ENCODE results near the gene PKN1. TPM values are rescaled to one million over a fixed set of nuclear protein-coding genes. Genes with fewer than 3 reads are reported as not detected.
"Not testable (repeated sequence)": the region's sequence is repeated elsewhere in the genome, so short reads cannot be mapped to it uniquely, and the experiment has no call there.

The PKN1 gene
- polyA plus RNA-seq, 3 donors: 87.0 to 106 (median 98.6) TPM

- no peak for DNase-seq (ENCODE audit: extremely low read depth in 1 of 11, low read depth in 9 of 11, low spot score in 4 of 11)
Measured at GRCh38 chr19:14443632-14444216, 10.6 kb downstream of the PKN1 start.

- no peak for DNase-seq (ENCODE audit: extremely low read depth in 1 of 11, low read depth in 9 of 11, low spot score in 4 of 11)
Measured at GRCh38 chr19:14446336-14447036, 13.4 kb downstream of the PKN1 start.

DNA sequence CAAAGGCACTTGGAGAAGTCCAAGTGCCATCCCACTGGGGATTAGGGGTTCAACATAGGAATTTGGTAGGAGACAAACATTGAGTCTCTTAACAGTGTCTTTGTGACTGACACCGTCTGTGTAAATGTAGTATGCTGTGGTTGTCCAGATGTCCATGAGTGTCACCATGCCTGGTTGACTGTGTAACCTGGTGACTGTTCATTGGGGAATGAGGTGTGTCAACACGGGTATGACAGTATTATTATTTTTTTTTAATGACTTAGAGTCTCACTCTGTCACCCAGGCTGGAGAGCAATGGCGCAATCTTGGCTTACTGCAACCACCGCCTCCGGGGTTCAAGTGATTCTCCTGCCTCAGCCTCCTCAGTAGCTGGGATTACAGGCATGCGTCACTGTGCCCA, 16.2 kb downstream of the PKN1 start:
- no peak for DNase-seq (ENCODE audit: extremely low read depth in 1 of 11, low read depth in 9 of 11, low spot score in 4 of 11)

- DNase-seq (ENCODE audit: extremely low read depth in 1 of 11, low read depth in 9 of 11, low spot score in 4 of 11): no peak
Measured at GRCh38 chr19:14450168-14450874, 17.2 kb downstream of the PKN1 start.

- no peak for DNase-seq (ENCODE audit: extremely low read depth in 1 of 11, low read depth in 9 of 11, low spot score in 4 of 11)
Measured at GRCh38 chr19:14450876-14451275, 17.8 kb downstream of the PKN1 start.

DNA sequence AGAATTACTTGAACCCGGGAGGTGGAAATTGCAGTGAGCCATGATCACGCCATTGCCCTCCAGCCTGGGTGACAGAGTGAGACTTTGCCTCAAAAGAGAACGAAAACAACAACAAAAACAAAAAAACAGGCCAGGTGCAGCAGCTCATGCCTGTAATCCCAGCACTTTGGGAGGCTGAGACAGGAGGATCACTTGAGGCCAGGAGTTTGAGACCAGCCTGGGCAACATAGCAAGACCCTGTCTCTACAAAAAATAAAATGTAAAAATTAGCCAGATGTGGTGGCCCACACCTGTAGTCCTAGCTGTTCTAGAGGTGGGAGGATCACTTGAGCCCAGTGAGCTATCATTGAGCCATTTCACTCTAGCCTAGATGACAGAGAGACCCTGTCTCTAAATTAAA, 19.2 kb downstream of the PKN1 start:
- DNase-seq (ENCODE audit: extremely low read depth in 1 of 11, low read depth in 9 of 11, low spot score in 4 of 11): not testable (repeated sequence)

GRCh38 chr19:14459703-14460102, 26.6 kb downstream of the PKN1 start:
- no peak for DNase-seq (ENCODE audit: extremely low read depth in 1 of 11, low read depth in 9 of 11, low spot score in 4 of 11)

DNA sequence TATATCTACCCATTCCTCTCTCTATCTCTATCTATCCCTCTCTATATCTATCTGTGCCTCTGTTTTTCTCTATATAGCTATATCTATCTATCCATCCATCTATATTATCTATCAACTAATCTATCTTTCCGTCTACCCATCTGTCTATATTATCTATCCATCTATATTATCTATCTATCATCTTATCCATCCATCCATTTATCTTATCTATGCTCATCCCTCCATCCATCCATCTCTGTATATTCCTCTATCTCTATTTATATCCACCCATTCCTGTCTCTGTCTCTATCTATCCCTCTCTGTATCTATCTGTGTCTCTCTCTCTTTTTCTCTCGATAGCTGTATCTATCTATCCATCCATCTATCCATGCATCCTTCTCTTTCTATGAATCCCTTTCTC, 27.8 kb downstream of the PKN1 start:
- DNase-seq (ENCODE audit: extremely low read depth in 1 of 11, low read depth in 9 of 11, low spot score in 4 of 11): no peak

DNA sequence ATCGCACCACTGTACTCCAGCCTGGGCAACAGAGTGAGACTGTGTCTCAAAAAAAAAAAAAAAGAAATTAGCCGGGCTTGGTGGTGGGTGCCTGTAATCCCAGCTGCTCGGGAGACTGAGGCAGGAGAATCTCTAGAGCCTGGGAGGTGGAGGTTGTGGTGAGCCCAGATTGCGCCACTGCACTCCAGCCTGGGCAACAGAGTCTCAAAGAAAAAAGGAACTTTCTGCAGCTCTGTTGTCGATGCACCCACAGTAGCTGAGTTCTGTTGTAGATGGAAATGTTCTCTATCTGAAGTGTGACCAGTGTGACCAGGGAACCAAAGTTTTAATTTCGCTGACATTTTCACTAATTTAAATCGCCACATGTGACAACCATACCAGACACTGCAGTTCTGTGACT, 29.3 kb downstream of the PKN1 start:
- not testable (repeated sequence) for DNase-seq (ENCODE audit: extremely low read depth in 1 of 11, low read depth in 9 of 11, low spot score in 4 of 11)

DNA sequence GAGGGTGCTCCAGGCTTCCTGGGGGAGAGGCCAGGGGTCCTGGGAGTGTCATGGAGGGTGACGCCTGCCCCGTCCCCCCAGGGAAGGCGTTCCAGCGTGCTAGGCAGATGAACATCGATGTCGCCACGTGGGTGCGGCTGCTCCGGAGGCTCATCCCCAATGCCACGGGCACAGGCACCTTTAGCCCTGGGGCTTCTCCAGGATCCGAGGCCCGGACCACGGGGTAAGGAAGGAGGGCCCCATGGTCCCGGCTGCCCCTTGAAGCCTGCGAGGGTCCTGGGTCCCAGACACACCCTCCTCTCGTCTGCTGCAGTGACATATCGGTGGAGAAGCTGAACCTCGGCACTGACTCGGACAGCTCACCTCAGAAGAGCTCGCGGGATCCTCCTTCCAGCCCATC, 30.6 kb downstream of the PKN1 start:
- DNase-seq (ENCODE audit: extremely low read depth in 1 of 11, low read depth in 9 of 11, low spot score in 4 of 11): no peak

DNA sequence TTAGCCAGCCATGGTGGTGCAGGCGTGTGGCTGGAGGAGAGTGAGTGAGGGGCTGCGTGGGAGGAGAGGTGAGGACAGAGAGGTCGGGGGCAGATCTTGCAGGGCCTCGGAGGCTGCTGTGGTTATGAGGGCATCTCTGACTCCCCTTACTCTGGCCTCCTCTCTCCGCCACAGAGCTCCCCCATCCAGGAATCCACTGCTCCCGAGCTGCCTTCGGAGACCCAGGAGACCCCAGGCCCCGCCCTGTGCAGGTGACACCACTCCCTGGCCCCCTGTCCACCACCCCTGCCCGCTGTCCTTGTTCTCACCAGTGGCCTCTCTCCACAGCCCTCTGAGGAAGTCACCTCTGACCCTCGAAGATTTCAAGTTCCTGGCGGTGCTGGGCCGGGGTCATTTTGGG, 34.3 kb downstream of the PKN1 start:
- DNase-seq (ENCODE audit: extremely low read depth in 1 of 11, low read depth in 9 of 11, low spot score in 4 of 11): no peak

GRCh38 chr19:14467816-14468215, 34.7 kb downstream of the PKN1 start:
- DNase-seq (ENCODE audit: extremely low read depth in 1 of 11, low read depth in 9 of 11, low spot score in 4 of 11): no peak

GRCh38 chr19:14470031-14470876, 37.1 kb downstream of the PKN1 start:
- no peak for DNase-seq (ENCODE audit: extremely low read depth in 1 of 11, low read depth in 9 of 11, low spot score in 4 of 11)

DNA sequence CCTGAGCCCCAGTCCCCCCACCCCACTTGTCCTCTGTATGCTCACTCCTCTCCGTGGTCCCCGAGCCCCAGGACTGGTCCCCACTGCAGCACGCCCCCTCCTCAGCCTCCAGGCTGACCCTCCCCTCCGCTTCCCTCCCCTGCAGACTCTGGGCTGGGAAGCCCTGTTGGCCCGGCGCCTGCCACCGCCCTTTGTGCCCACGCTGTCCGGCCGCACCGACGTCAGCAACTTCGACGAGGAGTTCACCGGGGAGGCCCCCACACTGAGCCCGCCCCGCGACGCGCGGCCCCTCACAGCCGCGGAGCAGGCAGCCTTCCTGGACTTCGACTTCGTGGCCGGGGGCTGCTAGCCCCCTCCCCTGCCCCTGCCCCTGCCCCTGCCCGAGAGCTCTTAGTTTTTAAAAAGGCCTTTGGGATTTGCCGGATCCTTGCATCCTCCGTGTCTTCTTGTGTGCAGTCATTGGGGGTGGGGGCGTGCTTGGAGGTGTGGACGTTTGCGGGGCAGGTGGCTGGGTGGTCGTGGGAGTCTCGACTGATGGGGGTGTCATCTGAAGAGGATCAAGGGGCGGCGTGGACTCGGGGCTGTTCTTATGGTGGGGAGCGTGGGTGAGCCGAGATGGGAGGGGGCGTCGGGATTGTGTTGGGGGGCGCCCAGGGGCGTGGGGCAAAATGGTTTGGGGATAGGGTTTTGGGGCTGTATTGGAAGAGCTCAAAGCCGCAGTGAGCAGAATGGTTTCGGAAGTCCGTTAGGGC, 38.5 kb downstream of the PKN1 start:
- DNase-seq (ENCODE audit: extremely low read depth in 1 of 11, low read depth in 9 of 11, low spot score in 4 of 11): no peak

DNA sequence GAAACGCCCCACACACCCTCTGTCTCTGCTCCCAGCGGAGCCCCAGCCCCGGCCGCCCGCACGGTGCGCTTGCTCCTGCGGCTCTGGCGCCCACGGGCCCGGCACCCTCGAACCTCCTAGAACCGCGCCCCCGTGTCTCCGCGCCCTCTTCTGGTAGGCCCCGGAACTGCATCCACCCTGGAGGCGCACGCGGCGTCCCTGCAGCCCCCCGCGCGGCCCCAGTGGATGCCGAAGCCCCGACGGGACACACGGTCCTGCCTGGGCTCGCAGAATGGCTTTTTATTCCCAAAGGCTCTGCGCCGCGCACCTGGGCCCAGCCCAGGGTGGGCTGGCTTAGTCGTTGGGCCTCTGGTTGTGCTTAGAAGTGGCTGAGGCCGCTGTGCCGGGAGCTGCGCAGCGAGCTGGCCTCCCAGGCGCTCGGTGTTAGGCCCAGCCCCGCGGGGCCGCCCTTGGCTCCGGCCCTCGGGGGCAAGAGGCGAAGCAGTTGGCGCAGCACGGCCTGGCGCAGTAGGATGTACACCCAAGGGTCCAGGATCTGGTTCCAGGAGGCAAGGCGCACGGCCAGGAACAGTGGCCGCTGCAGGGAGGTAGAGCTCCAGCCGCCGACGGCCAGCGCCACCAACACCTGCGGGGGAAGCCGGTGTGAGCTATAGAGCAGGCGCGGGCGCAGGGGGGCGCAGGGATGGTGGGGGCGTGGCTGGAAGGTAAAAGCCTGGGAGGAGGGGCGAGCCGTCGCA, 39.3 kb downstream of the PKN1 start:
- DNase-seq (ENCODE audit: extremely low read depth in 1 of 11, low read depth in 9 of 11, low spot score in 4 of 11): peak in 1 of 11 donors; percentile 65

DNA sequence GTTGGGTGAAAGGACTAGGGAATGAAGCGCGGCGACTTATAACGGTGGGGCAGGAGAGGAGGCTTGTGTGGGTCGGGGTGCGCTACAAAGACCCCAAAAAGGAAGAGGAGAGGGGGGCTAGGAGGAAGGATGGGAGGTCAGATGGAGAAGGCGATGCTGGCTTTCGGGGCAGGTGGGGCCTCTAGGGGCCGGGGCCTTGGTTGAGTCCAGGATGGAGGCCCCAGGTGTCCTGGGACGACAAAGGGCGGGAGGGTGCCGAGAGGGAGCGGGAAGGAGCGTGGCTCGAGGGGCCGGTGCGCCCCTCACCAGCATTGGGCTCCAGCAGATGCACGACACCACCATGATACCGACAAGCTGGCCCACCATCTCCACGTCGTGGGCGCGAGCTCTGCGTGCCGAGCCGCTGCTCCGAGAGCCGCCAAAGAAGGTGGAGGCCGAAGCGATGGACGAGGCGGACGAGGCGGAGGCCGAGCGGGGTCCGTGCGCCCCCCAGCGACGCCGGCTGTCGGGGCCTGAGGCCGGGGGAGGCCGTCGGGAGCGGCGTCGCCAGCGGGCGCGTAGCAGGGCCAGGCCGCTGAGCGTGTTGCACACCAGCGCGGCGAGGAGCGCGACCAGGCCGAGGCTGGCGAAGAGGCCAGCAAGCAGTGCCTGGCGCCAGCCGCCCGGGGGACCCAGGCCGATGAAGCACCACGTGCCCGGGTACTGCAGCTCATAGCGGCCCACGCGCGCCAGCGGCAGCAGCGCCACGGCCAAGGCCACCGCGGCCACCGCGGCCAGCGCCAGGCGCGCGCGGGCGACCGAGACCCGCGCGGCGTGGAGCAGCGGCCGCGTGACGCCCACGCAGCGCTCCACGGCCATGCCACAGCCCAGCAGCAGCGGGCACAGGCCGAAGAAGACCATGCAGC, 40.2 kb downstream of the PKN1 start:
- DNase-seq (ENCODE audit: extremely low read depth in 1 of 11, low read depth in 9 of 11, low spot score in 4 of 11): no peak

DNA sequence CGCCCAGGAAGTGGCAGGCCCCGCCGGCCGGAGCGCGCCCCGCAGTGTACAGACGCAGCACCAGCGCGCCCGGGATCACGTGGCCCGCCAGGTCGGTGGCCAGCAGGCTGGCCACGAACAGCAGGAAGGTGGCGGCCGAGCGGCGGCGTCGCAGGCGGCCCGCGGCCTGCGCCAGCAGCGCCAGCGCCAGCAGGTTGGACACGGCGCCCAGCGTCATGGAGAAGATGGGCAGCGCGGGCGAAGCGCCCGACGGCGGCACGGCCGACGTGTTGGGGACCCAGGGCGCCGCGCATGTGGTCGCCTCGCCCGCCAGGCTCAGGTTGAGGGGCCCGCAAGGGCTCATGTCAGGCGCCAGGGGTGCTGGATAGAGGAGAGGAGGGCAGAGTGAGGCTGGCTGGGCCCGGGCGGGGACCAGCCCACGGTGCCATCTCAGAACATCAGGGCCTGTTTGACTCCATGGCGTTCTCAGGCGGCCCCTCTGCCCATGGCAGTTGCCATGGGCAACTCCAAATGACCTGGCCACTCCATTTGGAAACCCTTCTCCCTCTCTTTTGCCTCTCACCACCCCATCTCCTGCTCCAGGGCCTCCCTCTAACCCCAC, 41.0 kb downstream of the PKN1 start:
- no peak for DNase-seq (ENCODE audit: extremely low read depth in 1 of 11, low read depth in 9 of 11, low spot score in 4 of 11)

All from renal cortex interstitium (tissue), 11 donors.